HFFc6 (cell line): ENCODE results near the gene DNAJC1. TPM values are rescaled to one million over a fixed set of nuclear protein-coding genes. Genes with fewer than 3 reads are reported as not detected.
A peak's percentile ranks its signal among the peaks of the same experiment; 100 is the strongest.
"Not testable (repeated sequence)": the region's sequence is repeated elsewhere in the genome, so short reads cannot be mapped to it uniquely, and the experiment has no call there.

Experiments used
- DNase-seq: peaks from one replicate; pipeline ENCODE4 v3.0.0-alpha.2; 2018
- H3K27ac Mint-ChIP-seq: 2 replicates; pipeline ENCODE4 v1.8.0; 2020; ENCODE audit warnings: mild to moderate bottlenecking, mixed read lengths
- H3K27me3 Mint-ChIP-seq: 2 replicates; pipeline ENCODE4 v1.8.0; 2021; ENCODE audit warnings: mild to moderate bottlenecking, moderate library complexity, mixed read lengths; ENCODE audit not compliant: insufficient read depth
- H3K36me3 Mint-ChIP-seq: 2 replicates; pipeline ENCODE4 v1.8.0; 2021; ENCODE audit warnings: low read depth, mixed read lengths
- H3K4me1 Mint-ChIP-seq: 2 replicates; pipeline ENCODE4 v1.8.0; 2020; ENCODE audit warnings: low read depth, mixed read lengths
- H3K4me3 Mint-ChIP-seq: 2 replicates; pipeline ENCODE4 v1.8.0; 2020; ENCODE audit warnings: mild to moderate bottlenecking, moderate library complexity, mixed read lengths
- H3K9me3 Mint-ChIP-seq: 2 replicates; pipeline ENCODE4 v1.8.0; 2020; ENCODE audit warnings: mild to moderate bottlenecking, mixed read lengths
- total RNA-seq, 6 experiments: library from RNA; stranded (reverse); fragmentation: NEBNext Ultra II Directional; extraction: Animal tissue kit (Norgen Biotek cat#: 25700); gene quantifications; 2 replicates in 1 of 6; 3 replicates in 5 of 6; pipeline ENCODE4 v1.2.3, GENCODE V29; 2021
- TF ChIP-seq, protein P1 (sequence below): fragments of 200-600 bp; sonication (generic); IDR thresholded peaks from 2 replicates; pipeline ENCODE4 v1.5.0; 2021; ENCODE audit warnings: antibody characterized with exemption, mild to moderate bottlenecking

The DNAJC1 gene
- total RNA-seq, 6 experiments from 2014 or later: 17.3 to 25.5 (median 17.9) TPM

GRCh38 chr10:21720090-21720489 is 283.4 kb downstream of the DNAJC1 start:
- Mint-ChIP-seq H3K27me3 (no peaks in the 10 kb centered on the region), H3K36me3 (peaks cover 4% of the 10 kb centered on the region), H3K9me3 (no peaks in the 10 kb centered on the region), H3K27ac (no peak overlapping the region), H3K4me1 (peaks cover 61% of the 10 kb centered on the region), H3K4me3 (no peak overlapping the region)
- TF ChIP-seq, protein P1, sequence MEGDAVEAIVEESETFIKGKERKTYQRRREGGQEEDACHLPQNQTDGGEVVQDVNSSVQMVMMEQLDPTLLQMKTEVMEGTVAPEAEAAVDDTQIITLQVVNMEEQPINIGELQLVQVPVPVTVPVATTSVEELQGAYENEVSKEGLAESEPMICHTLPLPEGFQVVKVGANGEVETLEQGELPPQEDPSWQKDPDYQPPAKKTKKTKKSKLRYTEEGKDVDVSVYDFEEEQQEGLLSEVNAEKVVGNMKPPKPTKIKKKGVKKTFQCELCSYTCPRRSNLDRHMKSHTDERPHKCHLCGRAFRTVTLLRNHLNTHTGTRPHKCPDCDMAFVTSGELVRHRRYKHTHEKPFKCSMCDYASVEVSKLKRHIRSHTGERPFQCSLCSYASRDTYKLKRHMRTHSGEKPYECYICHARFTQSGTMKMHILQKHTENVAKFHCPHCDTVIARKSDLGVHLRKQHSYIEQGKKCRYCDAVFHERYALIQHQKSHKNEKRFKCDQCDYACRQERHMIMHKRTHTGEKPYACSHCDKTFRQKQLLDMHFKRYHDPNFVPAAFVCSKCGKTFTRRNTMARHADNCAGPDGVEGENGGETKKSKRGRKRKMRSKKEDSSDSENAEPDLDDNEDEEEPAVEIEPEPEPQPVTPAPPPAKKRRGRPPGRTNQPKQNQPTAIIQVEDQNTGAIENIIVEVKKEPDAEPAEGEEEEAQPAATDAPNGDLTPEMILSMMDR: no peak
- DNase-seq: no peak

GRCh38 chr10:21719502-21719901 is 284.0 kb downstream of the DNAJC1 start:
- no peaks in the 10 kb centered on the region for H3K27me3 Mint-ChIP-seq
- no peak overlapping the region for H3K27ac Mint-ChIP-seq
- DNase-seq: no peak
- H3K36me3 Mint-ChIP-seq: peaks cover 6% of the 10 kb centered on the region
- H3K4me3 Mint-ChIP-seq: no peak overlapping the region
- H3K4me1 Mint-ChIP-seq: peaks cover 61% of the 10 kb centered on the region
- TF ChIP-seq, protein P1: no peak
- H3K9me3 Mint-ChIP-seq: no peaks in the 10 kb centered on the region

GRCh38 chr10:21717437-21718054 is 286.0 kb downstream of the DNAJC1 start:
- DNase-seq, H3K9me3 Mint-ChIP-seq, H3K27me3 Mint-ChIP-seq, H3K4me3 Mint-ChIP-seq: not testable (repeated sequence)
- Mint-ChIP-seq H3K36me3 (peaks cover 11% of the 10 kb centered on the region), H3K27ac (peak overlapping the region; percentile 48), H3K4me1 (peaks cover 50% of the 10 kb centered on the region)

GRCh38 chr10:21715531-21716195 is 287.9 kb downstream of the DNAJC1 start:
- Mint-ChIP-seq H3K9me3 (no peaks in the 10 kb centered on the region), H3K4me3 (peak overlapping the region; percentile 21), H3K27ac (peak overlapping the region; percentile 78), H3K4me1 (peaks cover 34% of the 10 kb centered on the region), H3K27me3 (peaks cover 3% of the 10 kb centered on the region; the same call in 1 of the 2 replicates), H3K36me3 (peaks cover 9% of the 10 kb centered on the region)
- peak; percentile 58 for DNase-seq
- TF ChIP-seq, protein P1: no peak

GRCh38 chr10:21712975-21713374 is 290.6 kb downstream of the DNAJC1 start:
- Mint-ChIP-seq H3K36me3 (peaks cover 21% of the 10 kb centered on the region), H3K27ac (no peak overlapping the region), H3K4me1 (peaks cover 29% of the 10 kb centered on the region), H3K27me3 (peaks cover 3% of the 10 kb centered on the region; the same call in 1 of the 2 replicates), H3K9me3 (no peaks in the 10 kb centered on the region), H3K4me3 (no peak overlapping the region)
- TF ChIP-seq, protein P1: no peak
- no peak for DNase-seq

- H3K27ac Mint-ChIP-seq: no peak overlapping the region
- no peak overlapping the region for H3K4me3 Mint-ChIP-seq
- H3K9me3 Mint-ChIP-seq: no peaks in the 10 kb centered on the region
- H3K36me3 Mint-ChIP-seq: peaks cover 29% of the 10 kb centered on the region
- no peak for DNase-seq
- peaks cover 5% of the 10 kb centered on the region for H3K27me3 Mint-ChIP-seq
- TF ChIP-seq, protein P1: no peak
- peaks cover 37% of the 10 kb centered on the region for H3K4me1 Mint-ChIP-seq
Measured at GRCh38 chr10:21707498-21707897, 296.0 kb downstream of the DNAJC1 start.
